GM21576 (cell line): ENCODE data around the gene SIPA1L3.

Experiments
- ATAC-seq: cut with Tn5 transposase; IDR thresholded peaks from one replicate; pipeline ENCODE4 v1.9.1; 2021; ENCODE audit warnings: mild to moderate bottlenecking, moderate library complexity; ENCODE audit not compliant: unreplicated experiment

The SIPA1L3 gene

DNA sequence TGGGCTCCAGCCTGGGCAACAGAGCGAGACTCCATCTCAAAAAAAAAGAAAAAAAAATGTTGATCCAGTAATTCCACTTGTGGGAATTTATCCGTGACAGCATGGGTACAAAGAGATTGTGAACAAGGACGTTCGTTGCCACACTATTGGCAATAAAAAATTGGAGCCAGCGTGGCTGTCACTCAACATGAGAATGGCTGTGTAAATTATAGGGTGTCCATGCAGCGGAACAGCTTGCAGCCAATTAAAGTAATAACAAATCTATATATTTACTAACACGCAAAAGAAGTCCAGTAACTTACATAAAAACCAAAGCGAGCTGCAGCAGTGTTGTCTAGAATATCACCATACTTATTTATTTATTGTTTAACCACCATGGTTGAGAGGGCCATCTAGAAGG, 297.7 kb downstream of the SIPA1L3 start:
- no peak for ATAC-seq

- no peak for ATAC-seq
Observed at GRCh38 chr19:38206006-38206745, 299.2 kb downstream of the SIPA1L3 start.

- ATAC-seq: no peak
Observed at GRCh38 chr19:38206928-38207327, 299.9 kb downstream of the SIPA1L3 start.

GRCh38 chr19:38207543-38207942, 300.5 kb downstream of the SIPA1L3 start:
- no peak for ATAC-seq

- ATAC-seq: no peak
Observed at GRCh38 chr19:38208571-38208970, 301.6 kb downstream of the SIPA1L3 start.

- ATAC-seq: no peak
Observed at GRCh38 chr19:38209152-38209551, 302.1 kb downstream of the SIPA1L3 start.

GRCh38 chr19:38209671-38210457, 302.9 kb downstream of the SIPA1L3 start:
- no peak for ATAC-seq

DNA sequence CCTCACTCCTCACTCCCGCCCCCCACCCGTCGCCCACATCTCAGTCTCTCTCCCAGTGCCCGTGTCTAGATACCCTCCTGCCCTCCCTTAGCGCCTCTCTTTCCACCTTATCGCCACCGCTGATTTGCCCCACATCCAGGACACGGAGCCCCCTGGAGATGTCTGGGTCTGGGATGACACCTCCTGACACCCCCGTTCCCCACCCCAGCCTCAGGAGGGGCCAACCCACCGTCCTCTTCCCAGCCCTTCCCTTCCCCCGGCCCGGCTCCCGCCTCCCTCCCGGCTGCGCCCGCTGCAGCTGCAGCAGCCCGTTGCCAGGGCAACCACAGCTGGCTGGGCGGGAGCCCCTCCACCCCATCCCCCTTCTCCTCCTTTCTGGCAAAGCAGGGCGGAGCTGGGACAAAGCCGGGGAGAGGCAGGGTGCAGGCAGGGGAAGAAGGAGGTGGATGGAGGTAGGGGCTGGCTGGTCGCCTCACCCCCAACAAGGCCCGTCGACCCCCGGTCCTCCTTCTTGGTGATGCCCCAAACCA, 303.5 kb downstream of the SIPA1L3 start:
- no peak for ATAC-seq

DNA sequence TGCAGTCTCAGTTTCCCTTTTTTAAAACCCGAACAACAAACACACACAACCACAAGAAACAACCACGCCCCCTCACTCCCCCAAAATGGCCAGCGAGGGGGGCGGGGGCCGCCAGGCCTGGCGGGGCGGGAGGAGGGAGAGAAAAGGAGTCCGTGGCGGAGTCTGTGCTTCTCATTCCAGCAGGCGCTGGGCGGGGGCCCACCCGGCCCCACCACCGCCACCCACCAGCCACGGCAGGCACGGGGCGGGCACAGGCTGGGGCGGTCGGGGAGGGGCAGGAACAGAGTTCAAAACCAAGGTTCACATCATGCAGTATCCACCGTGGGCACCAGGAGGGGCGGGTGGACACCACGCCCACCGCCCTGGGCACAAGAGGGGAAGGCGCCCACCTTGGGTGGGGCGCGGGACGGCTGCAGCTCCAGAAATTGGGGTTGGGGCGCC, 304.2 kb downstream of the SIPA1L3 start:
- ATAC-seq: no peak

- no peak for ATAC-seq
Observed at GRCh38 chr19:38211766-38212165, 304.8 kb downstream of the SIPA1L3 start.

GRCh38 chr19:38213469-38213868, 306.5 kb downstream of the SIPA1L3 start:
- no peak for ATAC-seq

GRCh38 chr19:38213911-38214625, 307.1 kb downstream of the SIPA1L3 start:
- ATAC-seq: no peak

DNA sequence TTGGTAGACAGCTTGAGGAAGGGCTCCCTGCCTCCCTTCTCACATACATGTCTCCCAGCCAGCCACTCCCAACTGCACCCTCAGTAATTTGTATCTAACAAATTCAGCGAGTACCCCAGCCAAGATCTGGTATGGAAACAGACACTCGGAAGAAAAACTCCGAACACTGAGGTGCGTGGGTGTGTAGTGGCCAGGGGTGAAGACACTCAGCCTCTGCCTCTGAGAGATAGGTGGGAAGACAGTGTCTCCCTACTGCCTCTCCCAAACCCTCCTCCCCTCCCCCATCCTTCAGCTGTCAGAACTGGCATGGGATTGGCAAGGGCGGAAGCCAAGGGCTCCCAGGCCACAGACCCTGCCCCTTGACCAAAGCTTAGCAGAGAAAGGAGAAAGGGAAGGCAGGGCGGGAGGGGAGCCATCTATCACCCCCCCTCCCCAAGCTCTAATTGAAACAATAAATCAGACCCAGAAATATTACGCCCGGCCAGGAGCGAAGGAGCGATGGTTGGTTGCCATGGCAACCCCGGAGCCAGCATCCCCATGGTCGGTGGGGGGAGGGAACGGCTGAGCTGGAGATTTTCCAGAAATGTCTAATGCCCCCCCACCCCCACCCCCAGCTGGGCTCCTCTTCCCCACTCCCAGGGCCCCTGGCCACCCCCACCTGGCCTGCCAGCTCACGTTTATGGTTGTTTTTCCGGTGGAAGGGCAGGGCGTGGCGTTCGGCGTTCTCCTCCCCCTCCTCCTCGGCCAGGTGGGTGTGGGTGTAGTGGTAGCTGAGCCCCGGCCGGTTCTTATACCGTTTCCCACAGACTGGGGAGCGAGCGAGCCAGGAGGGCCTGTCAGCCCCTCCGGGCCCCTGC, 310.0 kb downstream of the SIPA1L3 start:
- ATAC-seq: no peak

DNA sequence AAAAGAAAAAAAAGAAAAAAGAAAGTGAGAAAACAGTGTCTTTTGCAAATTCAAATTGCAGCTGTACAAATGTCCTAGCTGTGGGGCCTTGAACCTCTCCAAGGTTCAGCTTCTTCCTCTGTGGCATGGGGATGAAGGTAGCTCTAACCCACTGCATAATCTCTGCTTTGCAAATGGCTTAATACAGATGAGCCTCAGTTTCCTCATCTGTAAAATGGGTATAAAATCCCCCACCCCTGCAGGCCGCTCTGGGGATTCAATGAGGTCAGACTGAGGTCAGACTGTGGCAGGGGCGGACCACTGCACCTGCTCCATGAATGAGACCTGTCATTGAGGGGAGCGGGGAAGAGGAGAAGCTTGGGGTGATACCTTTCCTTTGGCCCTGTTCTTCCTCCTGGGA, 311.2 kb downstream of the SIPA1L3 start:
- ATAC-seq: no peak

DNA sequence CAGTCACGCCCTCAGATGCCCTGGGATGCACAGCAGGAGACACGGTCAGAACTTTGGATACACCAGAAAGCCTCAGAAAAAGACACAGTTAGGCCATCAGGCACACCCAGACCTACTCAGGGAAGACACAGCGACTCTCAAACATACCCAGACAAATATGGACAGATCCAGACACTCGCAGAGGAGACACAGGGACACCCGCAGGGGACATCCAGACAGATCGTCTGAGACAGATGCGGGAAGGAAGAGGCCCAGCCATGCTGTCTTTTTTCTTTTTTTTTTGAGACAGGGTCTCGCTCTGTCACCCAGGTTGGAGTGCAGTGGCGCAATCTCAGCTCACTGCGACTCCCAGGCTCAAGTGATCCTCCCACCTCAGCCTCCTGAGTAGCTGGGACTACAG, 312.2 kb downstream of the SIPA1L3 start:
- ATAC-seq: no peak

GRCh38 chr19:38221421-38221820, 314.4 kb downstream of the SIPA1L3 start:
- no peak for ATAC-seq

DNA sequence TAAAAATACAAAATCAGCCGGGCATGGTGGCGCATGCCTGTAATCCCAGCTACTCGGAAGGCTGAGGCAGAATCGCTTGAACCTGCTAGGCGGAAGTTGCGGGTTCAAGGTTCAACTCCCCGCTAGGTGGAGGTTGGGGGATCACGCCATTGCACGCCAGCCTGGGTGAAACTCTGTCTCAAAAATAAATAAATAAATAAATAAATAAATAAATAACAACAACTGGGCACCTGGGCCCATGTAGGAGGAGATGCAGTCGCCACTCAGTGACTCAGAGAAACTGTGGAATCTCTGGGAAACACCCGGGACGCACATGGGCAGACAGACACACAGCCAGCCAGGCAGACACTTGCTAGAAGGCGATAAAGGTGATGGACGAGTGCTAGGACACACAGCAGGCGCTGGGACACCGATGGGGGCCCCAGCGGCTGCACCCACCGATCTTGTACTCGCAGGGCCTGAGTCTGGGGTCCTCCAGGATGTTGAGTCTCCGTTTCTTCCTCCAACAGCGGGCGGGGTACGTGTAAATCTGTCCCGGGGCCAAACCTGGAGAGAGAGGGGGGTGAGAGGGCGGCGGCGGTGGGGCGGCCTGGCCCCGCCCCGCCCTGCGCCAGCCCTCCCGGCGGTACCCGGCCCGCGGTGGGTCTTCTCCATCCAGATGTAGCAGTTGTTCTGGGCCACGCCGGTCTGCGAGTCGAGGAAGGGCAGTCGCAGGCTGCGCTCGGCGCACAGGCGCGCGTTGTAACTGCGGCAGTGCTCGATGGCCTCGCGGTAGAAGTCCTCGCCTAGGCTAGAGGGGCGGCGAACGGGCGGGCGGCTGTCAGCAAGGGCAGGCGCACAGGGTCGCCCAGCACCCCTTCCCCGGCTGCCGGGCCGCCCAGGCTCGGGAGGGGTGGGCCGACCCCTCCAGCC, 315.2 kb downstream of the SIPA1L3 start:
- no peak for ATAC-seq

- ATAC-seq: no peak
Observed at GRCh38 chr19:38223119-38223523, 316.1 kb downstream of the SIPA1L3 start.

DNA sequence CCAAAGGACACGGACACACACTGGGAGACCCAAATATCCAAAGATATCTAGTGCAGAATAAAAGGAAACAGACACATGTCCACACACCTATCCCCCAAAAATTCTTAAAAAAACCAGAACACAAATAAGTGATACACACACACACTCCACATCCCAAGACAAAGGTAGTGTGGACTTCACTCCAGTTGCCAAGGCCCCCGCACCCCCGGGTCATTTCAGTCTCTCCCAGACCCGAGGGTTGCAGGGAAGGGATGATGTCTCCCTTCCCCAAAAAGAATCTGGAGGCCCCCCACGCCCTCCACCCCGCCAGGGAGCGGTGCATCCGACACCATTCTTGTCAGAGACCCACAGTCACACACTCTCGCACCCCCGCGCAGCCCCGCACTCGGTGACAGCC, 316.6 kb downstream of the SIPA1L3 start:
- ATAC-seq: no peak
